GM23338 (cell line): ENCODE results near the gene STARD13. TPM values are rescaled to one million over a fixed set of nuclear protein-coding genes. Genes with fewer than 3 reads are reported as not detected.

ENCODE experiments used
- ATAC-seq: fragments of 200-7000 bp; cut with Tn5 transposase; 3 replicates; pipeline ENCODE4 v1.9.1; 2020
- DNase-seq: peaks from one replicate; pipeline ENCODE4 v3.0.0-alpha.2; 2015; ENCODE audit warnings: low spot score
- H2AFZ ChIP-seq: fragments of 200-600 bp; sonication (generic); 2 replicates; pipeline ENCODE4 v1.8.0; 2016; ENCODE audit warnings: antibody characterized with exemption, mild to moderate bottlenecking, moderate library complexity
- H3F3A ChIP-seq: fragments of 200-600 bp; sonication (generic); replicated peaks from 2 replicates; pipeline ENCODE4 v1.8.0; 2017; ENCODE audit warnings: antibody characterized with exemption, mixed run types, low read depth
- H3K27ac ChIP-seq: fragments of 200-600 bp; sonication (generic); 2 replicates; pipeline ENCODE4 v1.6.1; 2016; ENCODE audit warnings: low read depth
- H3K27me3 ChIP-seq: fragments of 200-600 bp; sonication (generic); 2 replicates; pipeline ENCODE4 v1.8.0; 2016; ENCODE audit warnings: mild to moderate bottlenecking, mixed run types, moderate library complexity; ENCODE audit not compliant: insufficient read depth
- H3K36me3 ChIP-seq: fragments of 200-600 bp; sonication (generic); 2 replicates; pipeline ENCODE4 v1.8.0; 2016; ENCODE audit warnings: mild to moderate bottlenecking; ENCODE audit not compliant: insufficient read depth
- H3K4me1 ChIP-seq: fragments of 200-600 bp; sonication (generic); 2 replicates; pipeline ENCODE4 v1.8.0; 2016; ENCODE audit warnings: mild to moderate bottlenecking, moderate library complexity; ENCODE audit not compliant: insufficient read depth
- H3K4me2 ChIP-seq: fragments of 200-600 bp; sonication (generic); 2 replicates; pipeline ENCODE4 v1.7.1; 2017; ENCODE audit warnings: mixed run types
- H3K4me3 ChIP-seq: fragments of 200-600 bp; sonication (generic); 2 replicates; pipeline ENCODE4 v1.6.1; 2016; ENCODE audit warnings: mixed run types
- H3K79me2 ChIP-seq: fragments of 200-600 bp; sonication (generic); replicated peaks from 2 replicates; pipeline ENCODE4 v1.8.0; 2017; ENCODE audit warnings: mild to moderate bottlenecking; ENCODE audit not compliant: insufficient read depth
- H3K9me2 ChIP-seq: fragments of 200-600 bp; sonication (generic); 2 replicates; pipeline ENCODE4 v1.8.0; 2017; ENCODE audit not compliant: insufficient read depth
- H4K20me1 ChIP-seq: fragments of 200-600 bp; sonication (generic); replicated peaks from 2 replicates; pipeline ENCODE4 v1.8.0; 2017; ENCODE audit warnings: mild to moderate bottlenecking; ENCODE audit not compliant: insufficient read depth
- H3K27ac Mint-ChIP-seq: 2 replicates; pipeline ENCODE4 v1.8.0; 2020; ENCODE audit warnings: inconsistent platforms, mild to moderate bottlenecking, moderate library complexity, mixed read lengths
- H3K27me3 Mint-ChIP-seq: 3 replicates; pipeline ENCODE4 v1.8.0; 2022; ENCODE audit warnings: low read depth, mild to moderate bottlenecking, moderate library complexity, mixed read lengths, inconsistent platforms; ENCODE audit not compliant: insufficient read depth, poor library complexity
- H3K36me3 Mint-ChIP-seq: 3 replicates; pipeline ENCODE4 v1.8.0; 2021; ENCODE audit warnings: low read depth, mild to moderate bottlenecking, inconsistent platforms, moderate library complexity, mixed read lengths
- H3K4me1 Mint-ChIP-seq: 3 replicates; pipeline ENCODE4 v1.8.0; 2020; ENCODE audit warnings: mild to moderate bottlenecking, inconsistent platforms, mixed read lengths
- H3K4me3 Mint-ChIP-seq: 3 replicates; pipeline ENCODE4 v1.8.0; 2021; ENCODE audit warnings: moderate library complexity, mild to moderate bottlenecking, inconsistent platforms, mixed read lengths
- H3K9me3 Mint-ChIP-seq: 3 replicates; pipeline ENCODE4 v1.8.0; 2020; ENCODE audit warnings: moderate library complexity, mild to moderate bottlenecking, inconsistent platforms, mixed read lengths
- CREB1 ChIP-seq: fragments of 250-450 bp; sonication (Bioruptor Pico); IDR thresholded peaks from 2 replicates; pipeline ENCODE4 v1.5.0; 2020; ENCODE audit warnings: low read depth, mild to moderate bottlenecking, moderate library complexity
- EZH2 ChIP-seq: fragments of 200-600 bp; sonication (generic); IDR thresholded peaks from one replicate; pipeline ENCODE4 v1.8.0; 2017; ENCODE audit warnings: antibody characterized with exemption, mild to moderate bottlenecking, low read depth; ENCODE audit not compliant: unreplicated experiment
- EZH2phosphoT487 ChIP-seq: fragments of 200-600 bp; sonication (generic); IDR thresholded peaks from one replicate; pipeline ENCODE4 v1.8.1; 2018; ENCODE audit warnings: antibody characterized with exemption; ENCODE audit not compliant: unreplicated experiment
- JUNB ChIP-seq: IDR thresholded peaks from one replicate; pipeline ENCODE4 v1.6.1; 2016; ENCODE audit warnings: antibody characterized with exemption; ENCODE audit not compliant: unreplicated experiment
- NANOG ChIP-seq: IDR thresholded peaks from 2 replicates; pipeline ENCODE4 v1.6.1; 2016; ENCODE audit warnings: antibody characterized with exemption, borderline replicate concordance
- POLR2AphosphoS5 ChIP-seq: IDR thresholded peaks from 2 replicates; pipeline ENCODE4 v1.6.1; 2016; ENCODE audit warnings: antibody characterized with exemption, low read depth
- STAT1 ChIP-seq: IDR thresholded peaks from one replicate; pipeline ENCODE4 v1.6.1; 2016; ENCODE audit warnings: antibody characterized with exemption; ENCODE audit not compliant: unreplicated experiment
- ZNF114 ChIP-seq: fragments of 250-450 bp; sonication (Bioruptor Pico); IDR thresholded peaks from 2 replicates; pipeline ENCODE4 v1.5.0; 2020; ENCODE audit warnings: mild to moderate bottlenecking, moderate library complexity
- ZNF331 ChIP-seq: fragments of 250-450 bp; sonication (Bioruptor Pico); IDR thresholded peaks from 2 replicates; pipeline ENCODE4 v1.5.0; 2020; ENCODE audit warnings: low read depth, mild to moderate bottlenecking, moderate library complexity
- polyA plus RNA-seq: library from polyadenylated mRNA; unstranded; fragments of >200 nt; fragmentation: Nextera tagmentation; extraction: Ambion mirVana; gene quantifications from 2 replicates; pipeline ENCODE4 v1.2.1, GENCODE V29; 2016
- total RNA-seq: library from RNA; depleted of rRNA; stranded (reverse); fragments of >200 nt; shearing (Covaris generic); gene quantifications from 2 replicates; pipeline ENCODE4 v1.2.3, GENCODE V29; 2014
- TF ChIP-seq, protein P1 (sequence below): fragments of 250-450 bp; sonication (Bioruptor Pico); IDR thresholded peaks from 2 replicates; pipeline ENCODE4 v1.5.0; 2020; ENCODE audit warnings: mild to moderate bottlenecking, moderate library complexity
- TF ChIP-seq, protein P2 (sequence below): IDR thresholded peaks from 2 replicates; pipeline ENCODE4 v1.6.1; 2016; ENCODE audit warnings: antibody characterized with exemption
- TF ChIP-seq, protein P3 (sequence below): IDR thresholded peaks from one replicate; pipeline ENCODE4 v1.6.1; 2018; ENCODE audit warnings: antibody characterized with exemption; ENCODE audit not compliant: unreplicated experiment
- TF ChIP-seq, protein P4 (sequence below), 2 experiments: fragments of 200-600 bp in 1 of 2; sonication (generic) in 1 of 2; conservative IDR thresholded peaks; 2 replicates each; pipeline versions ENCODE4 v1.5.1 to v1.6.1; 2016 to 2017; ENCODE audit warnings: antibody characterized with exemption in 2 of 2, low read depth in 2 of 2, mild to moderate bottlenecking in 2 of 2, moderate library complexity in 1 of 2

STARD13 gene
- total and polyA plus RNA-seq, 2 experiments from 2014 or later: 3.2 to 5.2 TPM

DNA sequence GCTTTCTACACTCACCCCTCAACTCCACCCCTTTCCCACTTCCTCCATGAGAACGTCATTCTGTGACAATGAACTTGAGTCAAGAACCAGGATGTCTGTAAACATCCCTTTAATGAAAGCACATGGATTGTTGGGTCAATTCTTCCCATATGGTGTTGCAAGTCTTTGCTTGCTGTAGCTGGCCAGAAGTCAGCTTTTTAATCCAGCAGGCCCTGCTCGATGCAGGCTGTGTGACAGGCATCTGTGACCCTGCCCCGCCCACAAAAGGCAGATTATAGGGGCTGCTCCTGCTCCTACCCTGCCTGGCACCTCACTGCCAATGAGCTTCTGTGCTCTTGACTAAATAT lies 78.0 kb downstream of the STARD13 start:
- Histone ChIP-seq H3K27ac (no peak overlapping the region), H3K79me2 (no peaks in the 10 kb centered on the region), H3K27me3 (no peaks in the 10 kb centered on the region), H3K4me3 (no peak overlapping the region), H4K20me1 (no peaks in the 10 kb centered on the region), H3K4me2 (no peak overlapping the region), H3K36me3 (no peaks in the 10 kb centered on the region), H2AFZ (no peak overlapping the region), H3F3A (no peaks in the 10 kb centered on the region), H3K9me2 (no peaks in the 10 kb centered on the region), H3K4me1 (peaks cover 28% of the 10 kb centered on the region)
- DNase-seq (no peak), ATAC-seq (no peak)
- Mint-ChIP-seq H3K4me1 (peaks cover 20% of the 10 kb centered on the region), H3K4me3 (no peak overlapping the region), H3K27ac (no peak overlapping the region), H3K27me3 (peaks cover 2% of the 10 kb centered on the region), H3K36me3 (no peaks in the 10 kb centered on the region), H3K9me3 (no peaks in the 10 kb centered on the region)
- TF ChIP-seq, protein P1, sequence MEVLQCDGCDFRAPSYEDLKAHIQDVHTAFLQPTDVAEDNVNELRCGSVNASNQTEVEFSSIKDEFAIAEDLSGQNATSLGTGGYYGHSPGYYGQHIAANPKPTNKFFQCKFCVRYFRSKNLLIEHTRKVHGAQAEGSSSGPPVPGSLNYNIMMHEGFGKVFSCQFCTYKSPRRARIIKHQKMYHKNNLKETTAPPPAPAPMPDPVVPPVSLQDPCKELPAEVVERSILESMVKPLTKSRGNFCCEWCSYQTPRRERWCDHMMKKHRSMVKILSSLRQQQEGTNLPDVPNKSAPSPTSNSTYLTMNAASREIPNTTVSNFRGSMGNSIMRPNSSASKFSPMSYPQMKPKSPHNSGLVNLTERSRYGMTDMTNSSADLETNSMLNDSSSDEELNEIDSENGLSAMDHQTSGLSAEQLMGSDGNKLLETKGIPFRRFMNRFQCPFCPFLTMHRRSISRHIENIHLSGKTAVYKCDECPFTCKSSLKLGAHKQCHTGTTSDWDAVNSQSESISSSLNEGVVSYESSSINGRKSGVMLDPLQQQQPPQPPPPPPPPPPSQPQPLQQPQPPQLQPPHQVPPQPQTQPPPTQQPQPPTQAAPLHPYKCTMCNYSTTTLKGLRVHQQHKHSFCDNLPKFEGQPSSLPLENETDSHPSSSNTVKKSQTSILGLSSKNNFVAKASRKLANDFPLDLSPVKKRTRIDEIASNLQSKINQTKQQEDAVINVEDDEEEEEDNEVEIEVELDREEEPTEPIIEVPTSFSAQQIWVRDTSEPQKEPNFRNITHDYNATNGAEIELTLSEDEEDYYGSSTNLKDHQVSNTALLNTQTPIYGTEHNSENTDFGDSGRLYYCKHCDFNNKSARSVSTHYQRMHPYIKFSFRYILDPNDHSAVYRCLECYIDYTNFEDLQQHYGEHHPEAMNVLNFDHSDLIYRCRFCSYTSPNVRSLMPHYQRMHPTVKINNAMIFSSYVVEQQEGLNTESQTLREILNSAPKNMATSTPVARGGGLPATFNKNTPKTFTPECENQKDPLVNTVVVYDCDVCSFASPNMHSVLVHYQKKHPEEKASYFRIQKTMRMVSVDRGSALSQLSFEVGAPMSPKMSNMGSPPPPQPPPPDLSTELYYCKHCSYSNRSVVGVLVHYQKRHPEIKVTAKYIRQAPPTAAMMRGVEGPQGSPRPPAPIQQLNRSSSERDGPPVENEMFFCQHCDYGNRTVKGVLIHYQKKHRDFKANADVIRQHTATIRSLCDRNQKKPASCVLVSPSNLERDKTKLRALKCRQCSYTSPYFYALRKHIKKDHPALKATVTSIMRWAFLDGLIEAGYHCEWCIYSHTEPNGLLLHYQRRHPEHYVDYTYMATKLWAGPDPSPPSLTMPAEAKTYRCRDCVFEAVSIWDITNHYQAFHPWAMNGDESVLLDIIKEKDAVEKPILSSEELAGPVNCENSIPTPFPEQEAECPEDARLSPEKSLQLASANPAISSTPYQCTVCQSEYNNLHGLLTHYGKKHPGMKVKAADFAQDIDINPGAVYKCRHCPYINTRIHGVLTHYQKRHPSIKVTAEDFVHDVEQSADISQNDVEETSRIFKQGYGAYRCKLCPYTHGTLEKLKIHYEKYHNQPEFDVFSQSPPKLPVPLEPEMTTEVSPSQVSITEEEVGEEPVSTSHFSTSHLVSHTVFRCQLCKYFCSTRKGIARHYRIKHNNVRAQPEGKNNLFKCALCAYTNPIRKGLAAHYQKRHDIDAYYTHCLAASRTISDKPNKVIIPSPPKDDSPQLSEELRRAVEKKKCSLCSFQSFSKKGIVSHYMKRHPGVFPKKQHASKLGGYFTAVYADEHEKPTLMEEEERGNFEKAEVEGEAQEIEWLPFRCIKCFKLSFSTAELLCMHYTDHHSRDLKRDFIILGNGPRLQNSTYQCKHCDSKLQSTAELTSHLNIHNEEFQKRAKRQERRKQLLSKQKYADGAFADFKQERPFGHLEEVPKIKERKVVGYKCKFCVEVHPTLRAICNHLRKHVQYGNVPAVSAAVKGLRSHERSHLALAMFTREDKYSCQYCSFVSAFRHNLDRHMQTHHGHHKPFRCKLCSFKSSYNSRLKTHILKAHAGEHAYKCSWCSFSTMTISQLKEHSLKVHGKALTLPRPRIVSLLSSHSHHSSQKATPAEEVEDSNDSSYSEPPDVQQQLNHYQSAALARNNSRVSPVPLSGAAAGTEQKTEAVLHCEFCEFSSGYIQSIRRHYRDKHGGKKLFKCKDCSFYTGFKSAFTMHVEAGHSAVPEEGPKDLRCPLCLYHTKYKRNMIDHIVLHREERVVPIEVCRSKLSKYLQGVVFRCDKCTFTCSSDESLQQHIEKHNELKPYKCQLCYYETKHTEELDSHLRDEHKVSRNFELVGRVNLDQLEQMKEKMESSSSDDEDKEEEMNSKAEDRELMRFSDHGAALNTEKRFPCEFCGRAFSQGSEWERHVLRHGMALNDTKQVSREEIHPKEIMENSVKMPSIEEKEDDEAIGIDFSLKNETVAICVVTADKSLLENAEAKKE (CRISPR knock-in tag): no peak
- TF ChIP-seq EZH2: no peak
- TF ChIP-seq NANOG: no peak
- no peak for TF ChIP-seq STAT1
- TF ChIP-seq EZH2phosphoT487: no peak
- TF ChIP-seq, protein P2, sequence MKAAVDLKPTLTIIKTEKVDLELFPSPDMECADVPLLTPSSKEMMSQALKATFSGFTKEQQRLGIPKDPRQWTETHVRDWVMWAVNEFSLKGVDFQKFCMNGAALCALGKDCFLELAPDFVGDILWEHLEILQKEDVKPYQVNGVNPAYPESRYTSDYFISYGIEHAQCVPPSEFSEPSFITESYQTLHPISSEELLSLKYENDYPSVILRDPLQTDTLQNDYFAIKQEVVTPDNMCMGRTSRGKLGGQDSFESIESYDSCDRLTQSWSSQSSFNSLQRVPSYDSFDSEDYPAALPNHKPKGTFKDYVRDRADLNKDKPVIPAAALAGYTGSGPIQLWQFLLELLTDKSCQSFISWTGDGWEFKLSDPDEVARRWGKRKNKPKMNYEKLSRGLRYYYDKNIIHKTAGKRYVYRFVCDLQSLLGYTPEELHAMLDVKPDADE: no peak
- TF ChIP-seq CREB1 (CRISPR knock-in tag): no peak
- TF ChIP-seq, protein P3, sequence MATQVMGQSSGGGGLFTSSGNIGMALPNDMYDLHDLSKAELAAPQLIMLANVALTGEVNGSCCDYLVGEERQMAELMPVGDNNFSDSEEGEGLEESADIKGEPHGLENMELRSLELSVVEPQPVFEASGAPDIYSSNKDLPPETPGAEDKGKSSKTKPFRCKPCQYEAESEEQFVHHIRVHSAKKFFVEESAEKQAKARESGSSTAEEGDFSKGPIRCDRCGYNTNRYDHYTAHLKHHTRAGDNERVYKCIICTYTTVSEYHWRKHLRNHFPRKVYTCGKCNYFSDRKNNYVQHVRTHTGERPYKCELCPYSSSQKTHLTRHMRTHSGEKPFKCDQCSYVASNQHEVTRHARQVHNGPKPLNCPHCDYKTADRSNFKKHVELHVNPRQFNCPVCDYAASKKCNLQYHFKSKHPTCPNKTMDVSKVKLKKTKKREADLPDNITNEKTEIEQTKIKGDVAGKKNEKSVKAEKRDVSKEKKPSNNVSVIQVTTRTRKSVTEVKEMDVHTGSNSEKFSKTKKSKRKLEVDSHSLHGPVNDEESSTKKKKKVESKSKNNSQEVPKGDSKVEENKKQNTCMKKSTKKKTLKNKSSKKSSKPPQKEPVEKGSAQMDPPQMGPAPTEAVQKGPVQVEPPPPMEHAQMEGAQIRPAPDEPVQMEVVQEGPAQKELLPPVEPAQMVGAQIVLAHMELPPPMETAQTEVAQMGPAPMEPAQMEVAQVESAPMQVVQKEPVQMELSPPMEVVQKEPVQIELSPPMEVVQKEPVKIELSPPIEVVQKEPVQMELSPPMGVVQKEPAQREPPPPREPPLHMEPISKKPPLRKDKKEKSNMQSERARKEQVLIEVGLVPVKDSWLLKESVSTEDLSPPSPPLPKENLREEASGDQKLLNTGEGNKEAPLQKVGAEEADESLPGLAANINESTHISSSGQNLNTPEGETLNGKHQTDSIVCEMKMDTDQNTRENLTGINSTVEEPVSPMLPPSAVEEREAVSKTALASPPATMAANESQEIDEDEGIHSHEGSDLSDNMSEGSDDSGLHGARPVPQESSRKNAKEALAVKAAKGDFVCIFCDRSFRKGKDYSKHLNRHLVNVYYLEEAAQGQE: no peak
- TF ChIP-seq, protein P4, sequence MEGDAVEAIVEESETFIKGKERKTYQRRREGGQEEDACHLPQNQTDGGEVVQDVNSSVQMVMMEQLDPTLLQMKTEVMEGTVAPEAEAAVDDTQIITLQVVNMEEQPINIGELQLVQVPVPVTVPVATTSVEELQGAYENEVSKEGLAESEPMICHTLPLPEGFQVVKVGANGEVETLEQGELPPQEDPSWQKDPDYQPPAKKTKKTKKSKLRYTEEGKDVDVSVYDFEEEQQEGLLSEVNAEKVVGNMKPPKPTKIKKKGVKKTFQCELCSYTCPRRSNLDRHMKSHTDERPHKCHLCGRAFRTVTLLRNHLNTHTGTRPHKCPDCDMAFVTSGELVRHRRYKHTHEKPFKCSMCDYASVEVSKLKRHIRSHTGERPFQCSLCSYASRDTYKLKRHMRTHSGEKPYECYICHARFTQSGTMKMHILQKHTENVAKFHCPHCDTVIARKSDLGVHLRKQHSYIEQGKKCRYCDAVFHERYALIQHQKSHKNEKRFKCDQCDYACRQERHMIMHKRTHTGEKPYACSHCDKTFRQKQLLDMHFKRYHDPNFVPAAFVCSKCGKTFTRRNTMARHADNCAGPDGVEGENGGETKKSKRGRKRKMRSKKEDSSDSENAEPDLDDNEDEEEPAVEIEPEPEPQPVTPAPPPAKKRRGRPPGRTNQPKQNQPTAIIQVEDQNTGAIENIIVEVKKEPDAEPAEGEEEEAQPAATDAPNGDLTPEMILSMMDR (conservative IDR thresholded peaks at IDR 0.05; ENCODE audit: low read depth in 2 of 2): no peak
- no peak for TF ChIP-seq JUNB
- no peak for TF ChIP-seq ZNF114
- TF ChIP-seq POLR2AphosphoS5: no peak
- no peak for TF ChIP-seq ZNF331 (CRISPR knock-in tag)
